ENCODE results near the gene GRM7.

GRCh38 chr3:7713724-7714123, 852.8 kb downstream of the GRM7 start:
- TF ChIP-seq, protein P1, sequence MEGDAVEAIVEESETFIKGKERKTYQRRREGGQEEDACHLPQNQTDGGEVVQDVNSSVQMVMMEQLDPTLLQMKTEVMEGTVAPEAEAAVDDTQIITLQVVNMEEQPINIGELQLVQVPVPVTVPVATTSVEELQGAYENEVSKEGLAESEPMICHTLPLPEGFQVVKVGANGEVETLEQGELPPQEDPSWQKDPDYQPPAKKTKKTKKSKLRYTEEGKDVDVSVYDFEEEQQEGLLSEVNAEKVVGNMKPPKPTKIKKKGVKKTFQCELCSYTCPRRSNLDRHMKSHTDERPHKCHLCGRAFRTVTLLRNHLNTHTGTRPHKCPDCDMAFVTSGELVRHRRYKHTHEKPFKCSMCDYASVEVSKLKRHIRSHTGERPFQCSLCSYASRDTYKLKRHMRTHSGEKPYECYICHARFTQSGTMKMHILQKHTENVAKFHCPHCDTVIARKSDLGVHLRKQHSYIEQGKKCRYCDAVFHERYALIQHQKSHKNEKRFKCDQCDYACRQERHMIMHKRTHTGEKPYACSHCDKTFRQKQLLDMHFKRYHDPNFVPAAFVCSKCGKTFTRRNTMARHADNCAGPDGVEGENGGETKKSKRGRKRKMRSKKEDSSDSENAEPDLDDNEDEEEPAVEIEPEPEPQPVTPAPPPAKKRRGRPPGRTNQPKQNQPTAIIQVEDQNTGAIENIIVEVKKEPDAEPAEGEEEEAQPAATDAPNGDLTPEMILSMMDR (conservative IDR thresholded peaks at IDR 0.05; ENCODE audit: low read length) = no peak
- no peak for TF ChIP-seq EZH2phosphoT487 (IDR thresholded peaks at IDR 0.05; ENCODE audit: borderline replicate concordance, low read depth, low read length)
